Karpas-422 (cell line): ENCODE measurements around the gene CSF3R. TPM values are rescaled to one million over a fixed set of nuclear protein-coding genes. Genes with fewer than 3 reads are reported as not detected.

Source experiments
- DNase-seq: peaks from one replicate; pipeline ENCODE4 v3.0.0-alpha.2; 2015
- H2AFZ ChIP-seq: fragments of 200-600 bp; sonication (generic); 2 replicates; pipeline ENCODE4 v1.6.1; 2014; ENCODE audit warnings: antibody characterized with exemption, low read length, mixed read lengths
- H3K27ac ChIP-seq: fragments of 200-600 bp; sonication (generic); 2 replicates; pipeline ENCODE4 v1.5.1; 2014; ENCODE audit warnings: mild to moderate bottlenecking, low read length, moderate library complexity
- H3K27me3 ChIP-seq: fragments of 200-600 bp; sonication (generic); 2 replicates; pipeline ENCODE4 v1.6.1; 2014; ENCODE audit warnings: low read length, mixed read lengths
- H3K36me3 ChIP-seq: fragments of 200-600 bp; sonication (generic); 2 replicates; pipeline ENCODE4 v1.6.1; 2014; ENCODE audit warnings: low read length, mixed read lengths; ENCODE audit not compliant: insufficient read depth
- H3K4me1 ChIP-seq: fragments of 200-600 bp; sonication (generic); 2 replicates; pipeline ENCODE4 v1.6.1; 2014; ENCODE audit warnings: mild to moderate bottlenecking, low read length, mixed read lengths
- H3K4me2 ChIP-seq: fragments of 200-600 bp; sonication (generic); 2 replicates; pipeline ENCODE4 v1.6.1; 2014; ENCODE audit warnings: low read length, low read depth, mild to moderate bottlenecking; ENCODE audit not compliant: poor library complexity, severe bottlenecking
- H3K4me3 ChIP-seq: fragments of 200-600 bp; sonication (generic); 2 replicates; pipeline ENCODE4 v1.5.1; 2014; ENCODE audit warnings: mild to moderate bottlenecking, antibody characterized with exemption, low read length, mixed read lengths
- H3K79me2 ChIP-seq: fragments of 200-600 bp; sonication (generic); 2 replicates; pipeline ENCODE4 v1.6.1; 2014; ENCODE audit warnings: mild to moderate bottlenecking, low read length, mixed read lengths
- H3K9ac ChIP-seq: fragments of 200-600 bp; sonication (generic); 2 replicates; pipeline ENCODE4 v1.6.0; 2014; ENCODE audit warnings: low read length
- H3K9me2 ChIP-seq: fragments of 200-600 bp; sonication (generic), shearing (Covaris generic); replicated peaks from 2 replicates; pipeline ENCODE4 v1.6.0; 2014; ENCODE audit warnings: mild to moderate bottlenecking, low read length, moderate library complexity; ENCODE audit not compliant: insufficient read depth
- H3K9me3 ChIP-seq: fragments of 300-700, 200-600 bp; sonication (generic); 2 replicates; pipeline ENCODE4 v1.6.1; 2014; ENCODE audit warnings: low read length, mixed read lengths
- H4K20me1 ChIP-seq: fragments of 200-600 bp; sonication (generic); 2 replicates; pipeline ENCODE4 v1.6.1; 2014; ENCODE audit warnings: mild to moderate bottlenecking, antibody characterized with exemption, low read length, low read depth; ENCODE audit not compliant: insufficient read depth
- total RNA-seq: library from RNA; depleted of rRNA; stranded (reverse); fragments of >200 nt; shearing (Covaris generic); gene quantifications from 2 replicates; pipeline ENCODE4 v1.2.3, GENCODE V29; 2014; ENCODE audit warnings: low replicate concordance

The CSF3R gene
- total RNA-seq, 1 experiment from 2014 or later: not detected

DNA sequence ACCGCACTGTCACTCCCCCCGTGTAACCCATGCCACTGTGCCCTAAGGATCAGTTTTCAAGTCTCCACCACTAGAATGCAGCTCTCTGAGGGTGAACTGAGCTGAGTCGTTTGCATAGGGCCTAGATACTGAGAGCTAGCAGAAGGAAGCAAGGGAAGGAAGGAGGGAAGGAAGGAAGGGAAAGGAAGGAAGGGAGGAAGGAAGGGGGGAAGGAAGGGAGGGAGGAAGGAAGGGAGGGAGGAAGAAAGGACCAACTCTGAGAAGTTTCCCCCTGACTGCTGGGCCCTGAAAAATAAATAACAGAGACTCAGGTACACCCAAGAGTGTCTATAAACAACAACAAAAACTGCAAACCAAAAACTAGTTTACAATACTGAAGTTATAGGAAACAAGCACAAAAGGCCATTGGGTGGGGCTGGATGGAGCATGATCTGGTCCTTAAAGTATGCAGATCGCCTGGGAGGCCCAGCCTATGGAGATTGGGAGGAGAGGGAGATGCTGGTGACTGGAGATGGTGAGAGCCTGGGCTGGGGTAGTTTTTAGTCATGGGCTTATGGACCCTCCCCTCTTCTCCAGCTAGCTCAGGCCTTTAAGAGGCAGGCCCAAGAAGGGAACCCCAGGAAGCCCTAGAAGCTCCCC, 16.9 kb downstream of the CSF3R start:
- H3K27me3 ChIP-seq: no peaks in the 10 kb centered on the region
- H3K9me3 ChIP-seq: no peaks in the 10 kb centered on the region
- H3K79me2 ChIP-seq: peaks cover 27% of the 10 kb centered on the region
- DNase-seq: no peak
- H3K4me3 ChIP-seq: no peak overlapping the region
- H3K36me3 ChIP-seq: peaks cover 13% of the 10 kb centered on the region; the same call in 1 of the 2 replicates
- peaks cover 25% of the 10 kb centered on the region for H3K4me1 ChIP-seq
- H2AFZ ChIP-seq: no peak overlapping the region
- H3K27ac ChIP-seq: no peak overlapping the region
- no peaks in the 10 kb centered on the region for H4K20me1 ChIP-seq
- H3K4me2 ChIP-seq: peak overlapping the region; percentile 99
- no peaks in the 10 kb centered on the region for H3K9me2 ChIP-seq
- H3K9ac ChIP-seq: no peak overlapping the region

DNA sequence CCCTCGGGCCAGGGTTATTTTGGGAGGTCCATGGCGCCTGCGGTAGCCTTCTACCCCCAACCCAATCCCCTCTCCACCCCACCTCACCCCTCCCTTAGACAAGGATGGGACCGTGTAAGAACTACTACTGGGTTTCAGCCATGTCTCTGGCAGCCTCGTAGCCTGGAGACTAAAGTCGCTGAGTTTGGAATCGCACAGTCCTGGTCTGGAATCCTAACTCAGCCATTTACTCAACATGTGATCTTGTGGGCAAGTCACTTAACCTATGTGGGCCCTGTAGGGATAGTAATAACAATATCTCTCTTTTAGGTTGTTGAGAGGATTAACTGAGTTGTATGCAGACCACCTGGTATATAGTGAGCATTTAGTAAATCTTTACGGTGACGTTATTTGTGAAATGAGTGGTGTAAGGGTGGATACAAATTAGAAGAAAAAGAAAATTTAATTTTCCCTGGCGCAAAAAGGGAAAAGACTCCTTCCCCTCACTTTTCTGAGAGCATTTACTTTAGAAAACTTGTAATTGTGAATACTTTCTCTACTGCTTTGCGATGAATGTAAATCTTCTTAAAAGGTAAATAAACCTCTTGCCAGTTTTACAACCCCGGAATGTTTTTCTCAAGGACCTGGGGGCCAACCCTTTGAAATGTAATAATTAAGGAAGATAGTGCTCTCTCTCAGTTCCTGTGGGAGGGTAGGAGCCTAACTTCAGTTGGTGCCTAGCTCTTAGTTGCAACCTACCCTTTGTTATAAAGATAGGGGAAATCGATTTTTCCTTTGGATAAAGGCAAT, 17.9 kb downstream of the CSF3R start:
- Histone ChIP-seq H3K9me2 (no peaks in the 10 kb centered on the region), H3K36me3 (peaks cover 18% of the 10 kb centered on the region; the same call in 1 of the 2 replicates), H3K4me3 (peak overlapping the region; percentile 98), H3K9ac (peak overlapping the region; percentile 91), H3K4me2 (peak overlapping the region; percentile 99), H2AFZ (peak overlapping the region; percentile 88; the same call in 1 of the 2 replicates), H3K9me3 (no peaks in the 10 kb centered on the region), H3K4me1 (peaks cover 25% of the 10 kb centered on the region), H3K79me2 (peaks cover 27% of the 10 kb centered on the region), H3K27ac (peak overlapping the region; percentile 77), H4K20me1 (no peaks in the 10 kb centered on the region), H3K27me3 (no peaks in the 10 kb centered on the region)
- no peak for DNase-seq

DNA sequence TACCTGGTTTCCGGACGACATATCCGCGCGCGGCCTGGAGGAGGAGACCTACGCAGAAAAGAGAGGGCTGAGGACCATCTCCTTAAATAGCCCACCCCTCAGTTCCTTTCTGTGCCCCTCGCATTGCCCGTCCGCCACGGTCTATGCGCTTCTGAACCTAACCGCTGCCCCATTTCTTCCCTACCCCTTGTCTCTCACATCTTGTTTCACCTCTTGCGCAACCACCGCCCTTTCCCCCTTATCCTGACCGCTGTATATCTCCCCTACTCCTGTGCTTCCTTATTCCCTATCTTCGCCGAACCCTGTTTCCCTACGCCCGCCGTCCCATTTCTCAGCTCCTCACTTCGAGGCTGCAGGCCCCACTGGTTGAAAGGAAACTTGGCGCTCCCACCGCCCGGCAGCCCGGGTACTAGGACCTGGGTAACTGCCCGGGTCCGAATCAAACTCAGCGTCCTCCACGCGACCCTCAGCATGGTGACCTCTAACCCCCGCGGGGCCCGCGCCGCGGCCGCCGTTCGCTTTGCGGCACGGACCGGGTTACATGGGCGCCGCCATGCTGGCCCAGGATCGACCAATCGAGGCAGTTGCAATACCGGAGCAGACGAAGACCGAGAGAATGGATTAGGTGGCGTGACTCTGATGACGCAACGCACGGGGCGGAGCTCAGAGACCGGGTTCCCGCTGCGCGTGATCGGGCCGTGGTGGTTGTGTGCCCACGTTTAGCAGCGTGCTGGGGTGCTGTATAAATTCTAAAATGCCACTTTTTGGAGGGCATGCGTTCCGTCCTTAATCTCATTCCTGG, 18.7 kb downstream of the CSF3R start, which contains the start of gene MRPS15:
Gene MRPS15 (minus strand): TSS at position 582 of the 802 bp plus-strand sequence. CDS start 109 bp downstream, at position 473.
- H3K9me3 ChIP-seq: no peaks in the 10 kb centered on the region
- H3K36me3 ChIP-seq: peaks cover 18% of the 10 kb centered on the region; the same call in 1 of the 2 replicates
- peaks cover 27% of the 10 kb centered on the region for H3K79me2 ChIP-seq
- no peaks in the 10 kb centered on the region for H4K20me1 ChIP-seq
- peak within 1 kb of the TSS; percentile 99 for H3K4me2 ChIP-seq
- H3K27ac ChIP-seq: peak within 1 kb of the TSS; percentile 77
- peak within 1 kb of the TSS; percentile 91 for H3K9ac ChIP-seq
- peak within 1 kb of the TSS; percentile 98 for H3K4me3 ChIP-seq
- peak; percentile 98 for DNase-seq
- H3K9me2 ChIP-seq: no peaks in the 10 kb centered on the region
- peak within 1 kb of the TSS; percentile 88; the same call in 1 of the 2 replicates for H2AFZ ChIP-seq
- H3K27me3 ChIP-seq: no peaks in the 10 kb centered on the region
- peaks cover 25% of the 10 kb centered on the region for H3K4me1 ChIP-seq

DNA sequence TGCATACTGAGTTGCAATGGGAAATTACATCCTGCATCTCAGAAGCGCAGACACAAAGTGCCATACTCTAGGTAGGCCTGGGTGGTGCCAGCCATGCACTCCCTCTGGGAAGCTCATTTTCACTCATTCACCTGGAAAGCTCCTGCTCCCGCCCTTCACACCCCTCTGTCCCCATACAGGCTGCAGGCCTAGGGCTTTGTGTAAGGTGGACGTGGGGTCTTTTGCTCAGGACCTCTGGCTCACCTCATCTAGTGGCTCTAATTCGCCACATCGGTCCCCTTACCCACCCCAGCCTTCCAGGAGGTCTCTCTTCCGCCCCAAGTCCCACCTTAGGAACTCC, 19.3 kb downstream of the CSF3R start:
- H3K4me1 ChIP-seq: peaks cover 25% of the 10 kb centered on the region
- peak overlapping the region; percentile 99 for H3K4me2 ChIP-seq
- no peaks in the 10 kb centered on the region for H4K20me1 ChIP-seq
- no peaks in the 10 kb centered on the region for H3K9me2 ChIP-seq
- DNase-seq: peak; percentile 63
- no peak overlapping the region; the same call in 1 of the 2 replicates for H2AFZ ChIP-seq
- peaks cover 27% of the 10 kb centered on the region for H3K79me2 ChIP-seq
- H3K27me3 ChIP-seq: no peaks in the 10 kb centered on the region
- peaks cover 18% of the 10 kb centered on the region; the same call in 1 of the 2 replicates for H3K36me3 ChIP-seq
- H3K27ac ChIP-seq: peak overlapping the region; percentile 54; the same call in 1 of the 2 replicates
- peak overlapping the region; percentile 98 for H3K4me3 ChIP-seq
- no peaks in the 10 kb centered on the region for H3K9me3 ChIP-seq
- peak overlapping the region; percentile 91 for H3K9ac ChIP-seq

DNA sequence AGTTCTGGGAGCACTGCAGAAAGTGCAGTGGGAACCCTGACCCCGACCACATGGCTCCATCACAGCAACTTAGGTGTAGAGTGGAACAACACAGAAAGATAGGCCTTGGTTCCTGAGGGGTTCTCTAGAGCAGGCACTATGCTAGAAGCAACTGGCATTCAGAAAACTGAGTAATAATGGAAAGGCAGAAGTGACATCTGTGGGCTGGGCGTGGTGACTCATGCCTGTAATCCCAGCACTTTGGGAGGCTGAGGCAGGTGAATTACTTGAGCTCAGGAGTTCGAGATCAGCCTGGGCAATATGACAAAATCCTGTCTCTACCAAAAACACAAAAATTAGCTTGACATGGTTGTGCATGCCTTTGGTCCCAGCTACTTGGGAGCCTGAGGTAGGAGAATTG, 23.8 kb downstream of the CSF3R start:
- H3K9me2 ChIP-seq: no peaks in the 10 kb centered on the region
- no peak overlapping the region for H3K4me3 ChIP-seq
- peaks cover 24% of the 10 kb centered on the region for H3K79me2 ChIP-seq
- no peaks in the 10 kb centered on the region for H3K9me3 ChIP-seq
- H3K4me1 ChIP-seq: peaks cover 11% of the 10 kb centered on the region
- H3K27me3 ChIP-seq: no peaks in the 10 kb centered on the region
- H3K9ac ChIP-seq: no peak overlapping the region
- peaks cover 41% of the 10 kb centered on the region for H3K36me3 ChIP-seq
- no peaks in the 10 kb centered on the region for H4K20me1 ChIP-seq
- H3K4me2 ChIP-seq: no peak overlapping the region
- no peak for DNase-seq
- H3K27ac ChIP-seq: no peak overlapping the region
- H2AFZ ChIP-seq: no peak overlapping the region

DNA sequence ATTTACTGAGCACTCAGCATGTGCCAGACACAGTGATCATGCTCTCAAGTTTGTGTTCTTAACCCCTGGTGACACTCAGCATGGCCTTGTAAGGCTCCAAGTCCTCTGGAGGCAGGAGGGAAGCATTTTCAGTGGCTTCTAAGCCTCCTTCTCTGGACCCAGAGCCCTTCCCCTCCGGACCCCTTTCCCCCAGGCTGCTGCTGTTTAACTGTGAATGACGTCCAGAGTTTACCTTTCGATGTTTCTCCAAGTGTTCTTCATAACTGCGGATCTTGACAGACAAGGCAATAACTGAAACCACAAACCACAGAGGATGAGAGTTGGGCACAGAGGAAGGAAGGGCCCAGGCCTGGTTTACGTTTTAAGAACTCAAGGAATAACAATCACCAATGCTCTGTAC, 25.0 kb downstream of the CSF3R start:
- Histone ChIP-seq H3K27ac (no peak overlapping the region), H2AFZ (no peak overlapping the region), H3K27me3 (no peaks in the 10 kb centered on the region), H3K9me3 (no peaks in the 10 kb centered on the region), H3K79me2 (peaks cover 14% of the 10 kb centered on the region), H4K20me1 (no peaks in the 10 kb centered on the region), H3K4me2 (no peak overlapping the region), H3K9ac (no peak overlapping the region), H3K9me2 (no peaks in the 10 kb centered on the region), H3K36me3 (peaks cover 41% of the 10 kb centered on the region), H3K4me1 (peaks cover 6% of the 10 kb centered on the region), H3K4me3 (no peak overlapping the region)
- DNase-seq: no peak

DNA sequence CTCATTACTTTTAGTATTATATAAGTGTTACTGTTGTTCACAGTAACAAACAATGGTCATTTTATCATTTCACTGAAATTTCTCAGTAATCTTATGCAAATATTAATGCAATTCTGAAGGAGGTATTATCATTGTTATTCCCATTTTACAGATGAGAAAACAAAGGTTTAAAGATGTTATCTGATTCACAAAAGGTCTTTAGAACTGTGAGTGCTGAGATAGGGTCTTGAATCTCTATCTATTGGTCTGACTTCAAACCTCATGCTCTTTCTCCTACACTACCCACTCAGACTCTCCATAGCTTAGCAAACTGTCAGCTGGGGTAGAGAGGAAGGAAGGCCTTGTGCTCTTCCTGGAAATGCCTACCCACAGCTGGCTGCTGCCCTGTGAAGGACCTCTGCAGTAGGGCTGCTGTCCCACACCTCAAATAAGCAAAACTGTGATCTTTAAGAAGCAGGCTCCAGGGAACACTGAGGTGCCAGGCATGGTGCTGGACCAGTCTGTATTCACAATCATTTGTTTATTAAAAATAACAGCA, 26.3 kb downstream of the CSF3R start:
- H2AFZ ChIP-seq: no peak overlapping the region
- no peak overlapping the region for H3K27ac ChIP-seq
- no peaks in the 10 kb centered on the region for H3K27me3 ChIP-seq
- no peak overlapping the region for H3K9ac ChIP-seq
- DNase-seq: no peak
- peaks cover 2% of the 10 kb centered on the region; the same call in 1 of the 2 replicates for H3K79me2 ChIP-seq
- H3K4me2 ChIP-seq: no peak overlapping the region
- no peak overlapping the region for H3K4me3 ChIP-seq
- H3K9me3 ChIP-seq: no peaks in the 10 kb centered on the region
- H3K4me1 ChIP-seq: peaks cover 1% of the 10 kb centered on the region; the same call in 1 of the 2 replicates
- H3K36me3 ChIP-seq: peaks cover 31% of the 10 kb centered on the region
- no peaks in the 10 kb centered on the region for H4K20me1 ChIP-seq
- no peaks in the 10 kb centered on the region for H3K9me2 ChIP-seq
